Parathyroid adenoma (tissue), 2 donors: ENCODE data around the gene CD69.

Experiments
- H2AFZ ChIP-seq: fragments of 300-600 bp; sonication (generic); one replicate; pipeline ENCODE4 v1.7.0; 2017; ENCODE audit warnings: antibody characterized with exemption, mild to moderate bottlenecking
- H3K27ac ChIP-seq: fragments of 300-600 bp; sonication (generic); one replicate; pipeline ENCODE4 v1.7.0; 2017
- H3K27me3 ChIP-seq: fragments of 300-600 bp; sonication (generic); one replicate; pipeline ENCODE4 v1.7.0; 2017; ENCODE audit warnings: low read length; ENCODE audit not compliant: control insufficient read depth, insufficient read depth
- H3K36me3 ChIP-seq: fragments of 300-600 bp; sonication (generic); one replicate; pipeline ENCODE4 v1.7.0; 2017; ENCODE audit warnings: low read length; ENCODE audit not compliant: control insufficient read depth, insufficient read depth
- H3K4me1 ChIP-seq: fragments of 300-600 bp; sonication (generic); one replicate; pipeline ENCODE4 v1.7.0; 2017; ENCODE audit warnings: control low read depth
- H3K4me2 ChIP-seq: fragments of 300-600 bp; sonication (generic); one replicate; pipeline ENCODE4 v1.7.0; 2017; ENCODE audit warnings: low read length
- H3K4me3 ChIP-seq: fragments of 300-600 bp; sonication (generic); one replicate; pipeline ENCODE4 v1.7.0; 2017; ENCODE audit warnings: low read depth, low read length
- H3K79me2 ChIP-seq: fragments of 300-600 bp; sonication (generic); one replicate; pipeline ENCODE4 v1.7.0; 2017; ENCODE audit warnings: control low read depth
- H3K9ac ChIP-seq: fragments of 300-600 bp; sonication (generic); one replicate; pipeline ENCODE4 v1.7.0; 2017; ENCODE audit warnings: mild to moderate bottlenecking
- H3K9me3 ChIP-seq: fragments of 300-600 bp; sonication (generic); one replicate; pipeline ENCODE4 v1.7.0; 2017; ENCODE audit warnings: low read length; ENCODE audit not compliant: control insufficient read depth
- CTCF ChIP-seq: fragments of 300-600 bp; sonication (generic); IDR thresholded peaks from one replicate; pipeline ENCODE4 v1.7.0; 2017; ENCODE audit warnings: antibody characterized with exemption, mild to moderate bottlenecking
- donor health status: primary hyperparathyroidism.

Gene CD69

DNA sequence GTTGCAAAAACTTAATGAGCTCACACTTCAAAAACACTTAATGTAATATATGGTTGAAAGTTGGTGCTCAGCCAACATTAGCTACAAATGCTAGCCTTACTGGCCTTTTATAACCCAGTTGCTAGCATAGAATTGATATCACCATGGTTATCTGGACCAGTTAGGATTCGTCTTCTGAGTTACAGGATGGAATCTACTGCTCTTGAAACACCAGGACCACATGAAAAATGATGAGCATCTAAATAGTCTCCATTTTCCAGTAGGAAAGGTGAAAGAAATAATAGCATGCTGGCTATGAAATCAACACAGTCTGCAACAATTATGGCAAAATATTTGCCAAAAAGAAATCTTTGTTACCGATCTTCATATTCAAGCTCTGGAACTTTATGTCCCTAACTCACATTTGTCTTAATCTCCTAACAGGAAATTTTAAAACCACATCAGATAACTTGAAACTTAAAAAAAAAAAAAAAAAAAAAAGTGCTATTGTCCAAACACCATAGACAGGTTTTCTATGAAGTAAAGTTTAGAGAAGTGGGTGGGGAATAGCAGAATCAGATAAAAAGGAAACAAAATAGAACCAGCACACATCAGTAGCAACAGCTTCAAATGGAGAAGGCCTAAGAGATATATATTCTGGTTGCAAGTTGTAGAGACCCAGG, 12.6 kb upstream of the CD69 start:
- no peaks in the 10 kb centered on the region for H3K27me3 ChIP-seq
- H3K27ac ChIP-seq, result no peak overlapping the region

DNA sequence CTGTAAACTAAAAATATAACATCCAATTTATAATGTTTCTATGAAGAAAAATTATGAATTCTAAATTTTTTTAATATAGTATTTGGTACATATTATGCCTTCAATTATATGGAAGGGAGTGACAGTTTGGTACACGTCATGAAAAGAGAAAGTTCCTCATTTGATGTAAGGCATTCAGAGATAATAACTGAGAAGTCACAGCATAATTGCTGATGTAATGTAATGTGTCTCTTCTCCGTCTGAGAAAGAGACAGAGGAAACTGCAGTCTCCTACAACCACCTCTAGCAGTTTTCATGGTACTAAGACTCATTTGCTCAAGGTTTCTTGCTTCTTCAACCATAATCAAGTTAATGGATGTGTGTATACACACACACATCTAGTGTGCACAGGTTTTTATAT, 2.3 kb upstream of the CD69 start:
- Histone ChIP-seq H3K4me2 (no peak overlapping the region), H3K36me3 (no peaks in the 10 kb centered on the region), H3K9me3 (no peaks in the 10 kb centered on the region), H3K4me1 (no peaks in the 10 kb centered on the region), H3K4me3 (no peak overlapping the region), H3K9ac (no peak overlapping the region), H3K79me2 (no peaks in the 10 kb centered on the region), H3K27me3 (no peaks in the 10 kb centered on the region), H2AFZ (no peak overlapping the region), H3K27ac (no peak overlapping the region)
- TF ChIP-seq CTCF, result no peak

More for the DNA sequence above, 12.6 kb upstream of the CD69 start:
- no peaks in the 10 kb centered on the region for H3K36me3 ChIP-seq
- no peaks in the 10 kb centered on the region for H3K4me1 ChIP-seq
- no peaks in the 10 kb centered on the region for H3K9me3 ChIP-seq
- no peak overlapping the region for H3K9ac ChIP-seq
- H3K4me2 ChIP-seq, result no peak overlapping the region
- H2AFZ ChIP-seq, result no peak overlapping the region
- no peak for TF ChIP-seq CTCF
- no peak overlapping the region for H3K4me3 ChIP-seq
- H3K79me2 ChIP-seq, result no peaks in the 10 kb centered on the region

GRCh38 chr12:9762369-9762768, 1.7 kb upstream of the CD69 start:
- Histone ChIP-seq H3K27ac (no peak overlapping the region), H3K27me3 (no peaks in the 10 kb centered on the region), H3K9me3 (no peaks in the 10 kb centered on the region), H3K79me2 (no peaks in the 10 kb centered on the region), H3K4me2 (no peak overlapping the region), H3K4me3 (no peak overlapping the region), H3K9ac (no peak overlapping the region), H3K4me1 (no peaks in the 10 kb centered on the region), H3K36me3 (no peaks in the 10 kb centered on the region), H2AFZ (no peak overlapping the region)
- no peak for TF ChIP-seq CTCF

- no peaks in the 10 kb centered on the region for H3K79me2 ChIP-seq
- no peaks in the 10 kb centered on the region for H3K4me1 ChIP-seq
- TF ChIP-seq CTCF, result no peak
- H3K36me3 ChIP-seq, result no peaks in the 10 kb centered on the region
- H3K27ac ChIP-seq, result no peak overlapping the region
- no peaks in the 10 kb centered on the region for H3K9me3 ChIP-seq
- H3K4me3 ChIP-seq, result no peak overlapping the region
- no peak overlapping the region for H3K9ac ChIP-seq
- no peaks in the 10 kb centered on the region for H3K27me3 ChIP-seq
- H2AFZ ChIP-seq, result no peak overlapping the region
- H3K4me2 ChIP-seq, result no peak overlapping the region
Measured at GRCh38 chr12:9761419-9761781, 699 bp upstream of the CD69 start.

GRCh38 chr12:9760120-9760519, 581 bp downstream of the CD69 start:
- H3K27me3 ChIP-seq, result no peaks in the 10 kb centered on the region
- no peaks in the 10 kb centered on the region for H3K9me3 ChIP-seq
- no peak overlapping the region for H3K4me3 ChIP-seq
- no peaks in the 10 kb centered on the region for H3K36me3 ChIP-seq
- H3K4me2 ChIP-seq, result no peak overlapping the region
- H3K4me1 ChIP-seq, result no peaks in the 10 kb centered on the region
- H3K79me2 ChIP-seq, result no peaks in the 10 kb centered on the region
- H3K9ac ChIP-seq, result no peak overlapping the region
- TF ChIP-seq CTCF, result no peak
- no peak overlapping the region for H3K27ac ChIP-seq
- H2AFZ ChIP-seq, result no peak overlapping the region
